T-cell (primary cell): ENCODE data around the gene RIC3. TPM values are rescaled to one million over a fixed set of nuclear protein-coding genes. Genes with fewer than 3 reads are reported as not detected.

Source experiments
- ATAC-seq, 4 experiments: fragments of 200-7000 bp in 3 of 4; fragments of 150-1000 bp in 1 of 4; cut with Tn5 transposase; replicated peaks in 1 of 4; 1 replicate in 3 of 4; 2 replicates in 1 of 4; pipeline ENCODE4 v1.10.0; 2021; ENCODE audit warnings: moderate library complexity in 3 of 4, mild to moderate bottlenecking in 2 of 4, moderate number of reproducible peaks in 1 of 4
- CTCF ChIA-PET, 2 donors: fragments of 300-600 bp; sonication (Branson Sonifier 250); formaldehyde crosslinking; loops; one replicate each; lab custom pipeline; 2022; ENCODE audit warnings: antibody characterized with exemption in 2 of 2; lab: Charles Lee
- POLR2A ChIA-PET, 2 donors: fragments of 300-600 bp; sonication (Branson Sonifier 250); formaldehyde crosslinking; loops; one replicate each; lab custom pipeline; 2022; ENCODE audit warnings: antibody characterized with exemption in 2 of 2; lab: Charles Lee
- DNase-seq, 35 experiments: peaks; one replicate each; pipeline versions ENCODE4 v3.0.0 to v3.0.0-alpha.2; 2013 to 2023
- H3K27ac ChIP-seq: one replicate; pipeline ENCODE4 v1.5.1; 2013; ENCODE audit warnings: low read length
- H3K27me3 ChIP-seq, 2 experiments: replicated peaks in 1 of 2; 1 replicate in 1 of 2; 2 replicates in 1 of 2; pipeline versions ENCODE4 v1.6.1 to v1.7.0; 2013; ENCODE audit warnings: low read length in 1 of 2, mixed read lengths in 1 of 2; ENCODE audit not compliant: control insufficient read depth in 2 of 2, insufficient read depth in 2 of 2; ENCODE audit errors: extremely low read depth in 1 of 2
- H3K36me3 ChIP-seq, 2 donors: 1 replicate in 1 of 2; 2 replicates in 1 of 2; pipeline versions ENCODE4 v1.6.1 to v1.7.0; 2013; ENCODE audit warnings: low read length in 1 of 2; ENCODE audit not compliant: control insufficient read depth in 2 of 2, insufficient read depth in 1 of 2; ENCODE audit errors: extremely low read depth in 1 of 2
- H3K4me1 ChIP-seq, 2 experiments: 1 replicate in 1 of 2; 2 replicates in 1 of 2; pipeline versions ENCODE4 v1.6.1 to v1.7.0; 2013; ENCODE audit warnings: low read length in 2 of 2, mixed read lengths in 1 of 2; ENCODE audit not compliant: insufficient read depth in 2 of 2, control insufficient read depth in 1 of 2; ENCODE audit errors: extremely low read depth in 1 of 2
- H3K4me3 ChIP-seq, 2 donors: 1 replicate in 1 of 2; 2 replicates in 1 of 2; pipeline versions ENCODE4 v1.5.1 to v1.7.0; 2013; ENCODE audit warnings: mild to moderate bottlenecking in 2 of 2, low read length in 1 of 2, moderate library complexity in 1 of 2; ENCODE audit not compliant: control insufficient read depth in 1 of 2; ENCODE audit errors: extremely low read depth in 1 of 2
- H3K9me3 ChIP-seq: 2 replicates; pipeline ENCODE4 v1.7.0; 2013
- H3K27ac Mint-ChIP-seq, 2 donors: one replicate each; pipeline ENCODE4 v1.8.0; 2020 to 2021; ENCODE audit warnings: mild to moderate bottlenecking in 2 of 2, mixed read lengths in 2 of 2
- H3K27me3 Mint-ChIP-seq, 2 donors: one replicate each; pipeline ENCODE4 v1.8.0; 2021 to 2022; ENCODE audit warnings: mixed read lengths in 2 of 2
- H3K36me3 Mint-ChIP-seq: one replicate; pipeline ENCODE4 v1.8.0; 2021; ENCODE audit warnings: mixed read lengths
- H3K4me1 Mint-ChIP-seq, 3 donors: one replicate each; pipeline ENCODE4 v1.8.0; 2020 to 2022; ENCODE audit warnings: mixed read lengths in 3 of 3, mild to moderate bottlenecking in 1 of 3
- H3K4me3 Mint-ChIP-seq, 3 donors: one replicate each; pipeline ENCODE4 v1.8.0; 2020 to 2022; ENCODE audit warnings: mild to moderate bottlenecking in 3 of 3, mixed read lengths in 3 of 3, moderate library complexity in 3 of 3
- H3K9me3 Mint-ChIP-seq, 3 donors: one replicate each; pipeline ENCODE4 v1.8.0; 2020 to 2022; ENCODE audit warnings: mixed read lengths in 3 of 3
- WGBS: methylation state at CpG from one replicate; pipeline ENCODE4 v1.1.5; 2013; ENCODE audit warnings: missing lambda C conversion rate; ENCODE audit not compliant: insufficient coverage; 5-methylcytosine and 5-hydroxymethylcytosine counted together
- total RNA-seq, 35 experiments: library from RNA in 6 of 35; stranded (reverse) in 6 of 35; fragments of 120-200 nt in 1 of 35; gene quantifications; one replicate each; pipeline versions ENCODE4 v1.2.1 to v1.2.4 and lab custom pipeline; 2013 to 2026

RIC3 gene
- total RNA-seq, 5 donors from 2014 or later (not counting 1 experiment from before 2014, with no cell fraction given): 32.0 to 47.5 (median 37.5) TPM

GRCh38 chr11:8110396-8110795 is 58.4 kb downstream of the RIC3 start:
- CTCF ChIA-PET: interaction anchor here in 1 of 2 donors (1.2 kb wide), 1 partner anchor 11 kb away, joined by 7 read pairs; no protein-coding TSS in a partner anchor
- peaks cover 0 to 31% of the 10 kb centered on the region in 2 donors for H3K36me3 ChIP-seq
- H3K36me3 Mint-ChIP-seq: peaks cover 29% of the 10 kb centered on the region

GRCh38 chr11:8109675-8110074 is 59.1 kb downstream of the RIC3 start:
- Mint-ChIP-seq H3K27ac (no peak overlapping the region), H3K27me3 (peaks cover 0 to under 1% of the 10 kb centered on the region in 2 donors), H3K36me3 (peaks cover 24% of the 10 kb centered on the region), H3K9me3 (peaks cover under 1 to 4% (median 3%) of the 10 kb centered on the region in 3 donors), H3K4me3 (no peak overlapping the region), H3K4me1 (no peaks in the 10 kb centered on the region)
- Histone ChIP-seq H3K4me3 (no peak overlapping the region), H3K36me3 (peaks cover 0 to 31% of the 10 kb centered on the region in 2 donors), H3K4me1 (no peaks in the 10 kb centered on the region), H3K27ac (no peak overlapping the region), H3K9me3 (no peaks in the 10 kb centered on the region), H3K27me3 (peaks cover 0 to 8% of the 10 kb centered on the region in 2 experiments)
- DNase-seq: no peak
- no peak for ATAC-seq
- POLR2A ChIA-PET: no interaction called here
- CTCF ChIA-PET: interaction anchor here in 1 of 2 donors (1.2 kb wide), 1 partner anchor 10 kb away, joined by 7 read pairs; no protein-coding TSS in a partner anchor

More at GRCh38 chr11:8110396-8110795, 58.4 kb downstream of the RIC3 start:
- Mint-ChIP-seq H3K27ac (no peak overlapping the region), H3K4me3 (no peak overlapping the region), H3K9me3 (peaks cover 6 to 9% (median 8%) of the 10 kb centered on the region in 3 donors), H3K4me1 (no peaks in the 10 kb centered on the region), H3K27me3 (peaks cover 0 to 4% of the 10 kb centered on the region in 2 donors)
- H3K9me3 ChIP-seq: no peaks in the 10 kb centered on the region
- POLR2A ChIA-PET: no interaction called here
- WGBS: 81% methylated on average over 4 of the region's 4 CpGs
- ATAC-seq (no peak), DNase-seq (no peak)
- H3K27me3 ChIP-seq: peaks cover 0 to 8% of the 10 kb centered on the region in 2 experiments
- no peak overlapping the region for H3K27ac ChIP-seq
- no peaks in the 10 kb centered on the region for H3K4me1 ChIP-seq
- H3K4me3 ChIP-seq: no peak overlapping the region

- Histone ChIP-seq H3K4me3 (no peak overlapping the region), H3K36me3 (peaks cover 0 to 28% of the 10 kb centered on the region in 2 donors), H3K27me3 (peaks cover 0 to 1% of the 10 kb centered on the region in 2 experiments), H3K4me1 (no peaks in the 10 kb centered on the region), H3K27ac (no peak overlapping the region), H3K9me3 (no peaks in the 10 kb centered on the region)
- H3K4me3 Mint-ChIP-seq: no peak overlapping the region
- no peaks in the 10 kb centered on the region for H3K27me3 Mint-ChIP-seq
- POLR2A ChIA-PET: no interaction called here
- ATAC-seq: no peak
- no peaks in the 10 kb centered on the region for H3K4me1 Mint-ChIP-seq
- no peak overlapping the region for H3K27ac Mint-ChIP-seq
- CTCF ChIA-PET: interaction anchor here in 1 of 2 donors (0.5 to 2.1 kb wide), 2 partner anchors 9 to 20 kb away, joined by 3 to 10 read pairs; no protein-coding TSS in a partner anchor
- DNase-seq: no peak
- 100% methylated on average over 1 of the region's 2 CpGs for WGBS
- H3K9me3 Mint-ChIP-seq: no peaks in the 10 kb centered on the region
- peaks cover 14% of the 10 kb centered on the region for H3K36me3 Mint-ChIP-seq
Measured at GRCh38 chr11:8108421-8108820, 60.4 kb downstream of the RIC3 start.

- CTCF ChIA-PET: interaction anchor here (0.6 to 2.1 kb wide), 3 partner anchors 8 to 10 kb away, joined by 4 to 10 read pairs (median 5); no protein-coding TSS in a partner anchor
- Histone ChIP-seq H3K27ac (no peak overlapping the region), H3K36me3 (peaks cover 0 to 28% of the 10 kb centered on the region in 2 donors), H3K4me1 (no peaks in the 10 kb centered on the region), H3K4me3 (no peak overlapping the region), H3K27me3 (no peaks in the 10 kb centered on the region), H3K9me3 (no peaks in the 10 kb centered on the region)
- ATAC-seq: no peak
- Mint-ChIP-seq H3K4me1 (no peaks in the 10 kb centered on the region), H3K4me3 (no peak overlapping the region), H3K27ac (no peak overlapping the region), H3K27me3 (no peaks in the 10 kb centered on the region), H3K9me3 (no peaks in the 10 kb centered on the region), H3K36me3 (peaks cover 14% of the 10 kb centered on the region)
- POLR2A ChIA-PET: no interaction called here
- WGBS: 70% methylated on average over 2 of the region's 5 CpGs
- DNase-seq: no peak
Measured at GRCh38 chr11:8107642-8108041, 61.2 kb downstream of the RIC3 start.

- Histone ChIP-seq H3K4me3 (no peak overlapping the region), H3K36me3 (peaks cover 0 to 28% of the 10 kb centered on the region in 2 donors), H3K27ac (no peak overlapping the region), H3K9me3 (no peaks in the 10 kb centered on the region), H3K27me3 (no peaks in the 10 kb centered on the region), H3K4me1 (no peaks in the 10 kb centered on the region)
- ChIA-PET CTCF (interaction anchor here in 1 of 2 donors (1.0 kb wide), 1 partner anchor 8 kb away, joined by 4 read pairs; no protein-coding TSS in a partner anchor), POLR2A (no interaction called here)
- Mint-ChIP-seq H3K27ac (no peak overlapping the region), H3K4me3 (no peak overlapping the region), H3K4me1 (no peaks in the 10 kb centered on the region), H3K9me3 (no peaks in the 10 kb centered on the region), H3K36me3 (peaks cover 14% of the 10 kb centered on the region), H3K27me3 (no peaks in the 10 kb centered on the region)
- WGBS: 80% methylated on average over 2 of the region's 2 CpGs
- DNase-seq: no peak
- ATAC-seq: no peak
Measured at GRCh38 chr11:8106679-8107078, 62.1 kb downstream of the RIC3 start.

GRCh38 chr11:8105666-8106065 is 63.2 kb downstream of the RIC3 start:
- ATAC-seq (no peak), DNase-seq (no peak)
- Histone ChIP-seq H3K4me3 (no peak overlapping the region), H3K4me1 (no peaks in the 10 kb centered on the region), H3K9me3 (no peaks in the 10 kb centered on the region), H3K27me3 (no peaks in the 10 kb centered on the region), H3K36me3 (peaks cover 0 to 27% of the 10 kb centered on the region in 2 donors), H3K27ac (no peak overlapping the region)
- ChIA-PET CTCF (interaction anchor here (0.8 kb wide), 2 partner anchors 9 to 71 kb away, joined by 3 to 4 read pairs; no protein-coding TSS in a partner anchor), POLR2A (no interaction called here)
- H3K4me1 Mint-ChIP-seq: no peaks in the 10 kb centered on the region
- H3K9me3 Mint-ChIP-seq: no peaks in the 10 kb centered on the region
- no CpG with 5 or more reads among the region's 3 CpGs for WGBS
- H3K27me3 Mint-ChIP-seq: no peaks in the 10 kb centered on the region
- no peak overlapping the region for H3K4me3 Mint-ChIP-seq
- H3K36me3 Mint-ChIP-seq: peaks cover 6% of the 10 kb centered on the region
- H3K27ac Mint-ChIP-seq: no peak overlapping the region
